Measurements from ENCODE around the gene FGD3.

The FGD3 gene

GRCh38 chr9:93064392-93065134 lies 117.2 kb downstream of the FGD3 start:
- no peak overlapping the region; the same call in 1 of the 2 replicates for H3K9ac ChIP-seq (ENCODE audit: low read length)
- peak overlapping the region; percentile 23 for H3K4me2 ChIP-seq (ENCODE audit: low read depth, low read length, poor library complexity, severe bottlenecking)
- TF ChIP-seq EZH2phosphoT487 (conservative IDR thresholded peaks at IDR 0.05; ENCODE audit: low read length) (no peak), CTCF (IDR thresholded peaks at IDR 0.05; ENCODE audit: insufficient read depth, low read length, poor library complexity, severe bottlenecking) (no peak)
- no peaks in the 10 kb centered on the region for H3K9me3 ChIP-seq (ENCODE audit: insufficient read depth, low read length)
- H3K79me2 ChIP-seq (ENCODE audit: insufficient read depth, low read length), result no peaks in the 10 kb centered on the region
- H3K9me2 ChIP-seq (replicated peaks; ENCODE audit: insufficient read depth, low read length), result no peaks in the 10 kb centered on the region
- H3F3A ChIP-seq (ENCODE audit: insufficient read depth), result peaks cover 12% of the 10 kb centered on the region
- H3K27me3 ChIP-seq (ENCODE audit: low read length), result no peaks in the 10 kb centered on the region
- peak overlapping the region; percentile 77 for H3K27ac ChIP-seq (ENCODE audit: low read depth, low read length)
- no peak overlapping the region for H3K4me3 ChIP-seq (ENCODE audit: insufficient read depth, low read length, poor library complexity, severe bottlenecking)
- H4K20me1 ChIP-seq (ENCODE audit: low read depth, low read length), result no peaks in the 10 kb centered on the region
- H3K36me3 ChIP-seq (ENCODE audit: low read length), result no peaks in the 10 kb centered on the region
- peak overlapping the region; percentile 6 for H2AFZ ChIP-seq (ENCODE audit: low read depth, low read length, severe bottlenecking)

GRCh38 chr9:93065135-93065720 lies 117.9 kb downstream of the FGD3 start:
- Histone ChIP-seq H3K4me2 (ENCODE audit: low read depth, low read length, poor library complexity, severe bottlenecking) (no peak overlapping the region), H2AFZ (ENCODE audit: low read depth, low read length, severe bottlenecking) (no peak overlapping the region), H3K27ac (ENCODE audit: low read depth, low read length) (no peak overlapping the region), H3K4me3 (ENCODE audit: insufficient read depth, low read length, poor library complexity, severe bottlenecking) (no peak overlapping the region), H3F3A (ENCODE audit: insufficient read depth) (peaks cover 12% of the 10 kb centered on the region), H3K9me3 (ENCODE audit: insufficient read depth, low read length) (no peaks in the 10 kb centered on the region), H3K9me2 (replicated peaks; ENCODE audit: insufficient read depth, low read length) (no peaks in the 10 kb centered on the region), H3K27me3 (ENCODE audit: low read length) (no peaks in the 10 kb centered on the region), H3K9ac (ENCODE audit: low read length) (no peak overlapping the region), H3K79me2 (ENCODE audit: insufficient read depth, low read length) (no peaks in the 10 kb centered on the region), H4K20me1 (ENCODE audit: low read depth, low read length) (no peaks in the 10 kb centered on the region), H3K36me3 (ENCODE audit: low read length) (no peaks in the 10 kb centered on the region)
- no peak for TF ChIP-seq CTCF (IDR thresholded peaks at IDR 0.05; ENCODE audit: insufficient read depth, low read length, poor library complexity, severe bottlenecking)
- TF ChIP-seq EZH2phosphoT487 (conservative IDR thresholded peaks at IDR 0.05; ENCODE audit: low read length), result no peak

GRCh38 chr9:93066978-93067603 lies 119.8 kb downstream of the FGD3 start:
- H3K79me2 ChIP-seq (ENCODE audit: insufficient read depth, low read length), result no peaks in the 10 kb centered on the region
- H3K9ac ChIP-seq (ENCODE audit: low read length), result no peak overlapping the region
- peaks cover 12% of the 10 kb centered on the region for H3F3A ChIP-seq (ENCODE audit: insufficient read depth)
- H3K27ac ChIP-seq (ENCODE audit: low read depth, low read length), result no peak overlapping the region
- H3K9me3 ChIP-seq (ENCODE audit: insufficient read depth, low read length), result no peaks in the 10 kb centered on the region
- H3K4me2 ChIP-seq (ENCODE audit: low read depth, low read length, poor library complexity, severe bottlenecking), result no peak overlapping the region
- H3K36me3 ChIP-seq (ENCODE audit: low read length), result no peaks in the 10 kb centered on the region
- no peak overlapping the region for H2AFZ ChIP-seq (ENCODE audit: low read depth, low read length, severe bottlenecking)
- H3K4me3 ChIP-seq (ENCODE audit: insufficient read depth, low read length, poor library complexity, severe bottlenecking), result no peak overlapping the region
- H3K9me2 ChIP-seq (replicated peaks; ENCODE audit: insufficient read depth, low read length), result no peaks in the 10 kb centered on the region
- H4K20me1 ChIP-seq (ENCODE audit: low read depth, low read length), result no peaks in the 10 kb centered on the region
- H3K27me3 ChIP-seq (ENCODE audit: low read length), result no peaks in the 10 kb centered on the region
- no peak for TF ChIP-seq CTCF (IDR thresholded peaks at IDR 0.05; ENCODE audit: insufficient read depth, low read length, poor library complexity, severe bottlenecking)
- no peak for TF ChIP-seq EZH2phosphoT487 (conservative IDR thresholded peaks at IDR 0.05; ENCODE audit: low read length)

All from SU-DHL-6 (cell line).